ENCODE data around the gene ZFC3H1.

ZFC3H1 gene

DNA sequence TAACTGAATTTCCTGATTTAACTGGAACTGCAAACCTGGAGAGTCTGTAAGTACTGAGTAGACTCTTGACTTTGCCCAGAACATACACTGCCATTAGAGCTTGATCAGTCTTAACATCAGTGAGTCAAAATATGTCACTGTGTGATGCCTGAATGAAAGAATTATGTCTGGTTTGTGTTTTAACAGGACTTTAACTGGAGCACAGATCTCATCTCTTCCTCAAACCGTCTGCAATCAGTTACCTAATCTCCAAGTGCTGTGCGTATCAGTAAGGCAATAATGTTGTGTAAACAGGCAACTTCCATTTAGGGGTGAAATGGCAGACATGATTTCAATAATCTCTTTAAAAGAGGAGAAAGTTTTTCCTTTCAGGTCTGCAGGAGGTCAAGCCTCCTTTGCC lies 97.0 kb downstream of the ZFC3H1 start:
- DNase-seq: no peak

GRCh38 chr12:71565535-71565934 lies 98.1 kb downstream of the ZFC3H1 start:
- DNase-seq: no peak

DNA sequence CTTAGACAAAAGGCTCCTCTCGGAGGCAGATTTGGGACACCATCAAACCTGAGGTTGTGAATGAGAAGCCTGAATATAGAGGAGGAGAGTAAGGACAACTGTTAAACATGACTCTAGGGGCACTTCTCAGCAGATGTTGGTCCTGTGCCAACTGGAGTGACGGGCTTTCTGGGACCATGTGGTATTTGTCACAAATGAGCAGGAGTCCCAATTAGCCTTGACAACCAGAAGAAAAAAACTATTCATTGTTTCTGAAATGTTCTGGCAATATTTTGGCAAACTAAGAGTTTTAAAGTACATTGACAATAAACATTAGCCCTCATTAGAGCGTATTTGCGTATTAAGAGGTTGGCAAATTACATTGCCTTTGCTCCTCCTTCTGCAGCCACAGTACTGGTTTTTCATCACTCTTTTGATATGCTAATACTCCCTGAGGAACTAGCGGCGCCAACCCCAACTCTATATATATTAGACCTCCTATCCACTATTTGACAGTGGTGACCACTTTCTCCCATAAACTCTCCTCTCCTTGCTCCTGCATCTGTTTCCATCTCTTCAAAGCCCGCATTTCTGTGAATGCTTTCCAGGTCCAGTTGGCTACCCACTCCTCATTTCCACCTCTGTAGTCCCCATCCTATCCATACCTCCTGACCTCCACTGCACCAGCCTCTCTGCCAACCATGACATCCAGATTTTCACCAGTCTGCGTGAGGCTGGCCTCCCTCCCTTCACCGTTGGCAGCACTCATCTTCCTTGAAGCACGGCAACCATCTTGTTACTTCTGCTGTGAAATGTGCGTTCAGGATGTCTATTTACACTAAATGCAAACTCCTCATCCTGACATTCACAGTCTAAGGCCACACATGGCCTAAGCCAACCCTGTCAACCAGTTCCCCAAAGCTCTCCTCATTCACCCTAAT lies 100.7 kb downstream of the ZFC3H1 start:
- DNase-seq: peak; percentile 10
